NCI-H2107 treated with DMSO at 0.1 percent for 48 hours (cell line): ENCODE results near the gene SIRT7.
"Not testable (repeated sequence)": the region's sequence is repeated elsewhere in the genome, so short reads cannot be mapped to it uniquely, and the experiment has no call there.

Experiments used
- DNase-seq: peaks from one replicate; lab custom pipeline; 2025; ENCODE audit not compliant: unreplicated experiment; lab: John Stamatoyannopoulos, UW

Gene SIRT7

GRCh38 chr17:81920612-81921536 lies 2.9 kb upstream of the SIRT7 start:
- DNase-seq: no peak

- no peak for DNase-seq
Measured at GRCh38 chr17:81918832-81919545, 1.0 kb upstream of the SIRT7 start.

- not testable (repeated sequence) for DNase-seq
Measured at GRCh38 chr17:81918333-81918669, 325 bp upstream of the SIRT7 start.

GRCh38 chr17:81916234-81917001 lies 1.6 kb downstream of the SIRT7 start:
- no peak for DNase-seq

- no peak for DNase-seq
Measured at GRCh38 chr17:81915331-81915730, 2.6 kb downstream of the SIRT7 start.

GRCh38 chr17:81914103-81914850 lies 3.7 kb downstream of the SIRT7 start:
- no peak for DNase-seq

- DNase-seq: no peak
Measured at GRCh38 chr17:81913394-81914102, 4.4 kb downstream of the SIRT7 start.

- no peak for DNase-seq
Measured at GRCh38 chr17:81912441-81913309, 5.3 kb downstream of the SIRT7 start.

- DNase-seq: no peak
Measured at GRCh38 chr17:81911969-81912368, 6.0 kb downstream of the SIRT7 start.

- DNase-seq: peak; percentile 66
Measured at GRCh38 chr17:81911277-81911961, 6.6 kb downstream of the SIRT7 start, which contains the start of gene PCYT2. TSS of gene PCYT2 (minus strand) at chr17:81911399. CDS start at chr17:81911355, 44 bp downstream.

- no peak for DNase-seq
Measured at GRCh38 chr17:81910840-81911276, 7.1 kb downstream of the SIRT7 start.

GRCh38 chr17:81909966-81910839 lies 7.8 kb downstream of the SIRT7 start:
- DNase-seq: no peak

- DNase-seq: no peak
Measured at GRCh38 chr17:81909231-81909630, 8.7 kb downstream of the SIRT7 start.

- DNase-seq: no peak
Measured at GRCh38 chr17:81908793-81909192, 9.2 kb downstream of the SIRT7 start.

GRCh38 chr17:81907219-81908145 lies 10.5 kb downstream of the SIRT7 start:
- DNase-seq: no peak

GRCh38 chr17:81906476-81907218 lies 11.3 kb downstream of the SIRT7 start:
- no peak for DNase-seq
